Endothelial cell of umbilical vein (primary cell): ENCODE results near the gene SPATA31D3. TPM values are rescaled to one million over a fixed set of nuclear protein-coding genes. Genes with fewer than 3 reads are reported as not detected.

Source experiments
- BruUV-seq: library from RNA; stranded (reverse); fragments of 400-500 nt; replicated peaks from 2 replicates; lab custom pipeline; 2021; lab: Mats Ljungman, UMichigan
- CTCF ChIA-PET: fragments of 300-600, 350-600 bp; sonication (Branson Sonifier 250); formaldehyde crosslinking; loops from one replicate; lab custom pipeline; 2021; ENCODE audit warnings: antibody characterized with exemption, inconsistent platforms; lab: Charles Lee
- POLR2A ChIA-PET: fragments of 300-600, 350-600 bp; sonication (Branson Sonifier 250); formaldehyde crosslinking; loops from one replicate; lab custom pipeline; 2021; ENCODE audit warnings: antibody characterized with exemption, inconsistent platforms; lab: Charles Lee
- DNase-seq: peaks from one replicate; pipeline ENCODE4 v3.0.0-alpha.2; 2011; ENCODE audit warnings: low read depth, low spot score
- FAIRE-seq: peaks from 2 replicates; lab custom pipeline; 2011; peaks lifted over from hg19 to GRCh38; lab: Jason Lieb, UNC
- H2AFZ ChIP-seq: 2 replicates; pipeline ENCODE4 v1.6.0; 2012; ENCODE audit warnings: low read depth, low read length, control low read depth, inconsistent platforms
- H3K27ac ChIP-seq: 2 replicates; pipeline ENCODE4 v1.5.1; 2011; ENCODE audit warnings: low read depth, mild to moderate bottlenecking, control low read depth, low read length, moderate library complexity; ENCODE audit not compliant: insufficient read depth
- H3K27me3 ChIP-seq, 2 experiments: 2 replicates each; pipeline versions ENCODE4 v1.6.0 to v1.6.1; 2011; ENCODE audit warnings: low read length in 2 of 2, mixed read lengths in 1 of 2; ENCODE audit not compliant: control insufficient read depth in 2 of 2, insufficient read depth in 2 of 2
- H3K36me3 ChIP-seq, 2 experiments: 2 replicates in 1 of 2; 3 replicates in 1 of 2; pipeline ENCODE4 v1.5.1; 2011; ENCODE audit warnings: low read length in 2 of 2, mild to moderate bottlenecking in 1 of 2, moderate library complexity in 1 of 2; ENCODE audit not compliant: control insufficient read depth in 2 of 2, insufficient read depth in 2 of 2; ENCODE audit errors: extremely low read depth in 1 of 2
- H3K4me1 ChIP-seq: 3 replicates; pipeline ENCODE4 v1.5.1; 2011; ENCODE audit warnings: mild to moderate bottlenecking, low read length; ENCODE audit not compliant: control insufficient read depth, insufficient read depth; ENCODE audit errors: extremely low read depth
- H3K4me2 ChIP-seq: 2 replicates; pipeline ENCODE4 v1.6.1; 2011; ENCODE audit warnings: low read length, control low read depth, mixed read lengths; ENCODE audit not compliant: insufficient read depth
- H3K4me3 ChIP-seq, 3 experiments: fragments of 200-600 bp in 1 of 3; sonication (generic), shearing (Covaris generic) in 1 of 3; replicated peaks in 1 of 3; 2 replicates each; pipeline ENCODE4 v1.5.1; 2011 to 2016; ENCODE audit warnings: control low read depth in 3 of 3, low read length in 3 of 3, mild to moderate bottlenecking in 2 of 3, inconsistent platforms in 1 of 3, low read depth in 1 of 3, moderate library complexity in 1 of 3; ENCODE audit not compliant: insufficient read depth in 1 of 3
- H3K79me2 ChIP-seq: 2 replicates; pipeline ENCODE4 v1.6.0; 2012; ENCODE audit warnings: low read length, inconsistent platforms; ENCODE audit not compliant: control insufficient read depth, insufficient read depth
- H3K9ac ChIP-seq: replicated peaks from 2 replicates; pipeline ENCODE3; 2011; ENCODE audit warnings: low read length, control low read depth; ENCODE audit not compliant: insufficient read depth; ENCODE audit errors: extremely low read depth
- H3K9me1 ChIP-seq: replicated peaks from 3 replicates; pipeline ENCODE4 v1.6.0; 2011; ENCODE audit warnings: mild to moderate bottlenecking, low read length; ENCODE audit not compliant: control insufficient read depth, insufficient read depth; ENCODE audit errors: extremely low read depth
- H3K9me3 ChIP-seq: replicated peaks from 2 replicates; pipeline ENCODE4 v1.5.1; 2012; ENCODE audit warnings: low read length, inconsistent platforms; ENCODE audit not compliant: control insufficient read depth, insufficient read depth
- H4K20me1 ChIP-seq: replicated peaks from 2 replicates; pipeline ENCODE3; 2011; ENCODE audit warnings: mild to moderate bottlenecking, low read length; ENCODE audit not compliant: control insufficient read depth, insufficient read depth; ENCODE audit errors: extremely low read depth
- EZH2 ChIP-seq: IDR thresholded peaks from 2 replicates; pipeline ENCODE4 v1.6.1; 2012; ENCODE audit warnings: borderline replicate concordance, low read depth, mild to moderate bottlenecking, moderate library complexity, low read length, inconsistent platforms; ENCODE audit not compliant: severe bottlenecking
- FOS ChIP-seq: IDR thresholded peaks from 2 replicates; pipeline ENCODE4 v1.6.1; 2011; ENCODE audit warnings: mild to moderate bottlenecking, low read length, moderate library complexity, borderline replicate concordance; ENCODE audit not compliant: insufficient read depth
- GATA2 ChIP-seq: IDR thresholded peaks from 2 replicates; pipeline ENCODE4 v1.7.0; 2011; ENCODE audit warnings: low read depth, mild to moderate bottlenecking, moderate library complexity, mixed read lengths, low read length; ENCODE audit not compliant: insufficient read length, insufficient read depth
- JUN ChIP-seq: IDR thresholded peaks from 2 replicates; pipeline ENCODE4 v1.6.1; 2011; ENCODE audit warnings: borderline replicate concordance, low read depth; ENCODE audit not compliant: insufficient read length, insufficient read depth
- MAX ChIP-seq: IDR thresholded peaks from 2 replicates; pipeline ENCODE4 v1.6.1; 2011; ENCODE audit not compliant: insufficient read depth, insufficient read length
- MYC ChIP-seq: IDR thresholded peaks from one replicate; pipeline ENCODE4 v1.6.1; 2011; ENCODE audit warnings: mild to moderate bottlenecking, low read depth, low read length
- POLR2A ChIP-seq: IDR thresholded peaks from 2 replicates; pipeline ENCODE4 v1.6.1; 2012; ENCODE audit warnings: low read depth, mild to moderate bottlenecking, control low read depth, low read length
- POLR2AphosphoS5 ChIP-seq: IDR thresholded peaks from 2 replicates; pipeline ENCODE4 v1.6.1; 2012; ENCODE audit warnings: low read depth, mild to moderate bottlenecking, control low read depth, low read length, moderate library complexity; ENCODE audit not compliant: insufficient read depth
- dilution Hi-C: fragments of 300-500 bp; cut with MboI; formaldehyde crosslinking; loops from one replicate; pipeline ENCODE4 v1.15.0; 2019; ENCODE audit warnings: low sequenced_read_pairs; ENCODE audit not compliant: extremely low pct_ligation_motif_present
- intact Hi-C: fragments of 100-400 bp; cut with micrococcal nuclease; formaldehyde crosslinking; loops from one replicate; pipeline ENCODE4 v1.10.0; 2022
- polyA plus RNA-seq, 4 experiments: library from polyadenylated mRNA; depleted of rRNA in 3 of 4; stranded (reverse) in 3 of 4; unstranded in 1 of 4; fragments of >200 nt; gene quantifications; 2 replicates each; pipeline versions ENCODE4 v1.2.1 to v1.2.3, GENCODE V29; 2011 to 2012; ENCODE audit warnings: missing spikeins in 1 of 4
- total RNA-seq: library from RNA; stranded (reverse); gene quantifications from 2 replicates; pipeline ENCODE4 v1.2.3, GENCODE V29; 2021
- TF ChIP-seq, protein P1 (sequence below), 2 donors: IDR thresholded peaks; 1 replicate in 1 of 2; 2 replicates in 1 of 2; pipeline ENCODE4 v1.5.1; 2011; ENCODE audit warnings: low read length in 2 of 2, mild to moderate bottlenecking in 2 of 2, moderate library complexity in 2 of 2, control low read depth in 1 of 2, inconsistent platforms in 1 of 2, low read depth in 1 of 2; ENCODE audit not compliant: insufficient read depth in 1 of 2; ENCODE audit errors: extremely low read depth in 1 of 2

The SPATA31D3 gene
- total and polyA plus RNA-seq, 2 donors (not counting 3 experiments of a cell fraction or from before 2014, with no cell fraction given), result not detected

DNA sequence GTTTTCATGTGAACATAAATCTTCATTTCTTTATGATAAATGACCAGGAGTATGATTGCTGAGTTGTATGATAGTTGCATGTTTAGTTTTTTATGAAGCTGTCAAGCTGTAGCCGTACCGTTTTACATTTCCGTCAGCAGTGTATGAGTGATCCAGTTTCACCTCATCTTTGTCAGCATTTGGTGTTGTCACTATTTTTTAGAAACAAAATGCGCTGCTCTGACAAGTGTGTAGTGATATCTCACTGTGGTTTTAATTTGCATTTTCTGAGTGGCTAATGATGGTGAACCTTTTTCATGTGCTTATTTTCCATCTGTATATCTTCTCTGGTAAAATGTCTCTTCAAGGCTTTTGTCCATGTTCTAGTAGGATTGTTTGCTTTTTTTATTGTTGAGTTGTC lies 38.6 kb downstream of the SPATA31D3 start:
- Histone ChIP-seq H3K4me3 (no peak overlapping the region), H3K9me1 (no peaks in the 10 kb centered on the region), H3K27ac (no peak overlapping the region), H3K9ac (no peak overlapping the region), H3K27me3 (no peaks in the 10 kb centered on the region), H3K4me2 (no peak overlapping the region), H2AFZ (no peak overlapping the region), H3K79me2 (no peaks in the 10 kb centered on the region), H3K4me1 (no peaks in the 10 kb centered on the region), H3K36me3 (no peaks in the 10 kb centered on the region), H4K20me1 (no peaks in the 10 kb centered on the region), H3K9me3 (no peaks in the 10 kb centered on the region)
- CTCF ChIA-PET, result no interaction called here
- dilution Hi-C loops, result no loop called here
- no peak for TF ChIP-seq FOS
- TF ChIP-seq POLR2A, result no peak
- TF ChIP-seq GATA2, result no peak
- no peak for TF ChIP-seq POLR2AphosphoS5
- TF ChIP-seq EZH2, result no peak
- no peak for TF ChIP-seq MAX
- no peak for TF ChIP-seq JUN
- no peak for TF ChIP-seq MYC
- TF ChIP-seq, protein P1, sequence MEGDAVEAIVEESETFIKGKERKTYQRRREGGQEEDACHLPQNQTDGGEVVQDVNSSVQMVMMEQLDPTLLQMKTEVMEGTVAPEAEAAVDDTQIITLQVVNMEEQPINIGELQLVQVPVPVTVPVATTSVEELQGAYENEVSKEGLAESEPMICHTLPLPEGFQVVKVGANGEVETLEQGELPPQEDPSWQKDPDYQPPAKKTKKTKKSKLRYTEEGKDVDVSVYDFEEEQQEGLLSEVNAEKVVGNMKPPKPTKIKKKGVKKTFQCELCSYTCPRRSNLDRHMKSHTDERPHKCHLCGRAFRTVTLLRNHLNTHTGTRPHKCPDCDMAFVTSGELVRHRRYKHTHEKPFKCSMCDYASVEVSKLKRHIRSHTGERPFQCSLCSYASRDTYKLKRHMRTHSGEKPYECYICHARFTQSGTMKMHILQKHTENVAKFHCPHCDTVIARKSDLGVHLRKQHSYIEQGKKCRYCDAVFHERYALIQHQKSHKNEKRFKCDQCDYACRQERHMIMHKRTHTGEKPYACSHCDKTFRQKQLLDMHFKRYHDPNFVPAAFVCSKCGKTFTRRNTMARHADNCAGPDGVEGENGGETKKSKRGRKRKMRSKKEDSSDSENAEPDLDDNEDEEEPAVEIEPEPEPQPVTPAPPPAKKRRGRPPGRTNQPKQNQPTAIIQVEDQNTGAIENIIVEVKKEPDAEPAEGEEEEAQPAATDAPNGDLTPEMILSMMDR (IDR thresholded peaks at IDR 0.05; ENCODE audit: extremely low read depth in 1 of 2, insufficient read depth in 1 of 2, low read depth in 1 of 2, low read length in 2 of 2), result no peak
- DNase-seq (no peak), FAIRE-seq (no peak)
- POLR2A ChIA-PET, result no interaction called here
- BruUV-seq, result no TSS peak
- intact Hi-C loops, result loop anchor here (10.0 kb wide), 1 partner anchor 97 kb away; no protein-coding TSS in a partner anchor
